GM08714 (cell line): Measurements from ENCODE around the gene GRIN3A.

Experiments
- H3K4me3 ChIP-seq: fragments of 200-500 bp; sonication (Bioruptor generic); 2 replicates; pipeline ENCODE4 v1.5.1; 2014; ENCODE audit warnings: mild to moderate bottlenecking, low read length, inconsistent platforms
- ZNF274 ChIP-seq: IDR thresholded peaks from 2 replicates; pipeline ENCODE4 v1.6.1; 2012; ENCODE audit warnings: mild to moderate bottlenecking, low read depth, low read length

Gene GRIN3A

GRCh38 chr9:101718192-101718591 is 20.3 kb downstream of the GRIN3A start:
- no peak overlapping the region for H3K4me3 ChIP-seq
- no peak for TF ChIP-seq ZNF274

GRCh38 chr9:101716629-101717028 is 21.8 kb downstream of the GRIN3A start:
- TF ChIP-seq ZNF274: no peak
- H3K4me3 ChIP-seq: no peak overlapping the region

GRCh38 chr9:101711330-101711941 is 27.0 kb downstream of the GRIN3A start:
- no peak overlapping the region for H3K4me3 ChIP-seq
- no peak for TF ChIP-seq ZNF274

- TF ChIP-seq ZNF274: no peak
- H3K4me3 ChIP-seq: no peak overlapping the region
Measured at GRCh38 chr9:101708855-101709254, 29.6 kb downstream of the GRIN3A start.

- no peak overlapping the region for H3K4me3 ChIP-seq
- TF ChIP-seq ZNF274: no peak
Measured at GRCh38 chr9:101707721-101708120, 30.7 kb downstream of the GRIN3A start.

GRCh38 chr9:101706997-101707396 is 31.4 kb downstream of the GRIN3A start:
- H3K4me3 ChIP-seq: no peak overlapping the region
- no peak for TF ChIP-seq ZNF274

- no peak for TF ChIP-seq ZNF274
Measured at GRCh38 chr9:101706261-101706798, 32.1 kb downstream of the GRIN3A start.

GRCh38 chr9:101705135-101705661 is 33.2 kb downstream of the GRIN3A start:
- no peak for TF ChIP-seq ZNF274
- no peak overlapping the region for H3K4me3 ChIP-seq

More at GRCh38 chr9:101706261-101706798, 32.1 kb downstream of the GRIN3A start:
- no peak overlapping the region for H3K4me3 ChIP-seq

- no peak overlapping the region for H3K4me3 ChIP-seq
- no peak for TF ChIP-seq ZNF274
Measured at GRCh38 chr9:101702257-101702656, 36.2 kb downstream of the GRIN3A start.

GRCh38 chr9:101693546-101694336 is 44.7 kb downstream of the GRIN3A start:
- no peak overlapping the region for H3K4me3 ChIP-seq
- no peak for TF ChIP-seq ZNF274

- H3K4me3 ChIP-seq: no peak overlapping the region
- TF ChIP-seq ZNF274: no peak
Measured at GRCh38 chr9:101691657-101692056, 46.8 kb downstream of the GRIN3A start.

GRCh38 chr9:101689039-101689438 is 49.4 kb downstream of the GRIN3A start:
- H3K4me3 ChIP-seq: no peak overlapping the region
- TF ChIP-seq ZNF274: no peak

GRCh38 chr9:101684665-101685064 is 53.8 kb downstream of the GRIN3A start:
- no peak overlapping the region for H3K4me3 ChIP-seq

GRCh38 chr9:101683236-101683635 is 55.2 kb downstream of the GRIN3A start:
- H3K4me3 ChIP-seq: no peak overlapping the region
- TF ChIP-seq ZNF274: no peak

More at GRCh38 chr9:101684665-101685064, 53.8 kb downstream of the GRIN3A start:
- TF ChIP-seq ZNF274: no peak

- TF ChIP-seq ZNF274: no peak
- H3K4me3 ChIP-seq: no peak overlapping the region
Measured at GRCh38 chr9:101677861-101678260, 60.6 kb downstream of the GRIN3A start.
